Measurements from ENCODE around the gene ZNF605. TPM values are rescaled to one million over a fixed set of nuclear protein-coding genes. Genes with fewer than 3 reads are reported as not detected.
A peak's percentile ranks its signal among the peaks of the same experiment; 100 is the strongest.
"Not testable (repeated sequence)": the region's sequence is repeated elsewhere in the genome, so short reads cannot be mapped to it uniquely, and the experiment has no call there.

The ZNF605 gene
- total RNA-seq, 2 experiments from 2014 or later: 9.6 to 9.9 TPM

GRCh38 chr12:132922676-132923075 is 33.4 kb downstream of the ZNF605 start:
- H3K4me1 Mint-ChIP-seq (ENCODE audit: low read depth): no peaks in the 10 kb centered on the region
- no peak overlapping the region for H3K27ac Mint-ChIP-seq
- peaks cover 45% of the 10 kb centered on the region for H3K36me3 Mint-ChIP-seq (ENCODE audit: low read depth)
- H3K4me3 Mint-ChIP-seq: no peak overlapping the region
- CTCF ChIA-PET: interaction anchor here (0.7 to 1.2 kb wide), 2 partner anchors 14 kb away, joined by 3 read pairs; no protein-coding TSS in a partner anchor
- POLR2A ChIA-PET: no interaction called here
- no peak for ATAC-seq
- peaks cover 74% of the 10 kb centered on the region for H3K9me3 Mint-ChIP-seq (ENCODE audit: insufficient read depth)
- no peak for DNase-seq
- H3K27me3 Mint-ChIP-seq (ENCODE audit: low read depth): no peaks in the 10 kb centered on the region

- DNase-seq (no peak), ATAC-seq (no peak)
- POLR2A ChIA-PET: no interaction called here
- CTCF ChIA-PET: no interaction called here
- peaks cover 42% of the 10 kb centered on the region for H3K36me3 Mint-ChIP-seq (ENCODE audit: low read depth)
- peaks cover 71% of the 10 kb centered on the region for H3K9me3 Mint-ChIP-seq (ENCODE audit: insufficient read depth)
- H3K27ac Mint-ChIP-seq: no peak overlapping the region
- no peaks in the 10 kb centered on the region for H3K27me3 Mint-ChIP-seq (ENCODE audit: low read depth)
- H3K4me1 Mint-ChIP-seq (ENCODE audit: low read depth): no peaks in the 10 kb centered on the region
- no peak overlapping the region for H3K4me3 Mint-ChIP-seq
Observed at GRCh38 chr12:132921685-132922084, 34.4 kb downstream of the ZNF605 start.

GRCh38 chr12:132918680-132919079 is 37.4 kb downstream of the ZNF605 start:
- H3K27me3 Mint-ChIP-seq (ENCODE audit: low read depth): no peaks in the 10 kb centered on the region
- peaks cover 27% of the 10 kb centered on the region for H3K36me3 Mint-ChIP-seq (ENCODE audit: low read depth)
- H3K4me3 Mint-ChIP-seq: no peak overlapping the region
- POLR2A ChIA-PET: no interaction called here
- H3K27ac Mint-ChIP-seq: no peak overlapping the region
- DNase-seq (no peak), ATAC-seq (no peak)
- H3K9me3 Mint-ChIP-seq (ENCODE audit: insufficient read depth): peaks cover 61% of the 10 kb centered on the region
- no peaks in the 10 kb centered on the region for H3K4me1 Mint-ChIP-seq (ENCODE audit: low read depth)
- CTCF ChIA-PET: interaction anchor here (1.2 kb wide), 1 partner anchor 10 kb away, joined by 3 read pairs; no protein-coding TSS in a partner anchor

DNA sequence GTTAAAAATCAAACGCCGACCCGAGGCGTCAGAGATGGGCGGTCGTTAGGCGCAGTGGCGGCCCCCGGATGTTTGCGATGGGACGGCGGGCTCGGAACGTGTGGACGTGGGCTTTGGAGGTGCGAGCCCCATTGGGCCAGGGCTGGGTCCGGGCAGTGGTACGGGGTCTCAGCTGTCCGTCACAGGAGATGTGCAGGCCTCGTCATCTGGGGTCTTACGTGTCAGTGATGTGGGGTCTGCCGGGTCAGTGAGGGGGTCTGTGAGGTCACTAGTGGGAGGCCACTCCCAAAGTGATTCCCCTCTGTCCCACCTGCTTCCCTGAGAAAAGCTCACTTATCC is 47.1 kb downstream of the ZNF605 start:
- Mint-ChIP-seq H3K27ac (peak overlapping the region; percentile 95), H3K36me3 (ENCODE audit: low read depth) (peaks cover 27% of the 10 kb centered on the region), H3K4me3 (peak overlapping the region; percentile 86), H3K4me1 (ENCODE audit: low read depth) (peaks cover 23% of the 10 kb centered on the region), H3K27me3 (ENCODE audit: low read depth) (peaks cover 14% of the 10 kb centered on the region), H3K9me3 (ENCODE audit: insufficient read depth) (peaks cover 32% of the 10 kb centered on the region)
- CTCF ChIA-PET: interaction anchor here (0.7 to 1.0 kb wide), 3 partner anchors 9 to 14 kb away, joined by 3 read pairs; no protein-coding TSS in a partner anchor
- POLR2A ChIA-PET: interaction anchor here (0.6 to 2.1 kb wide), 8 partner anchors 9 to 222 kb away, joined by 3 to 10 read pairs (median 5); partner anchors contain the start of genes ZNF10, ZNF26, ZNF605 and ZNF891
- ATAC-seq (no peak), DNase-seq (no peak)

GRCh38 chr12:132908145-132909029 is 47.7 kb downstream of the ZNF605 start:
- CTCF ChIA-PET: interaction anchor here (0.7 to 1.0 kb wide), 3 partner anchors 10 to 15 kb away, joined by 3 read pairs; no protein-coding TSS in a partner anchor
- peaks cover 26% of the 10 kb centered on the region for H3K9me3 Mint-ChIP-seq (ENCODE audit: insufficient read depth)
- peaks cover 21% of the 10 kb centered on the region for H3K36me3 Mint-ChIP-seq (ENCODE audit: low read depth)
- H3K4me3 Mint-ChIP-seq: peak overlapping the region; percentile 86
- DNase-seq: peak; percentile 98
- H3K27ac Mint-ChIP-seq: peak overlapping the region; percentile 95
- POLR2A ChIA-PET: interaction anchor here (0.6 to 2.1 kb wide), 8 partner anchors 8 to 222 kb away, joined by 3 to 10 read pairs (median 5); partner anchors contain the start of genes ZNF10, ZNF26, ZNF605 and ZNF891
- H3K4me1 Mint-ChIP-seq (ENCODE audit: low read depth): peaks cover 23% of the 10 kb centered on the region
- H3K27me3 Mint-ChIP-seq (ENCODE audit: low read depth): peaks cover 14% of the 10 kb centered on the region
- ATAC-seq: peak; percentile 97

DNA sequence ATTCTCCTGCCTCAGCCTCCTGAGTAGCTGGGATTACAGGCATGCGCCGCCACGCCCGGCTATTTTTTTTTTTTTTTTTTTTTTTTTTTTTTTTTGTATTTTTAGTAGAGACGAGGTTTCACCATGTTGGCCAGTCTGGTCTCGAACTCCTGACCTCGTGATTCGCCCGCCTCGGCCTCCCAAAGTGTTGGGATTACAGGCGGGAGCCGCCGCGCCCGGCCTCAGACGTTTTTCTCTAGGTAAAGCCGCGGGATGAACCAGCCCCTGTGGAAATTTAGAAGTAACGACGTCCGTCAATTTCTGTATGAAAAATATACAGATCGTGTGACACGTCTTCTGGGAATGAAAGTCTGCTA is 48.3 kb downstream of the ZNF605 start:
- peaks cover 23% of the 10 kb centered on the region for H3K4me1 Mint-ChIP-seq (ENCODE audit: low read depth)
- POLR2A ChIA-PET: interaction anchor here (2.1 kb wide), 1 partner anchor 79 kb away, joined by 9 read pairs; the partner anchor contains the start of gene ZNF26

GRCh38 chr12:132907216-132907615 is 48.9 kb downstream of the ZNF605 start:
- DNase-seq (peak; percentile 22), ATAC-seq (no peak)
- ChIA-PET CTCF (interaction anchor here (0.7 to 3.0 kb wide), 2 partner anchors 33 to 73 kb away, joined by 3 to 24 read pairs; no protein-coding TSS in a partner anchor), POLR2A (no interaction called here)
- no peak overlapping the region for H3K27ac Mint-ChIP-seq
- H3K36me3 Mint-ChIP-seq (ENCODE audit: low read depth): peaks cover 19% of the 10 kb centered on the region
- H3K4me3 Mint-ChIP-seq: peak overlapping the region; percentile 34
- H3K9me3 Mint-ChIP-seq (ENCODE audit: insufficient read depth): peaks cover 21% of the 10 kb centered on the region
- H3K27me3 Mint-ChIP-seq (ENCODE audit: low read depth): peaks cover 14% of the 10 kb centered on the region
- peaks cover 23% of the 10 kb centered on the region for H3K4me1 Mint-ChIP-seq (ENCODE audit: low read depth)

More for the DNA sequence above, 48.3 kb downstream of the ZNF605 start:
- CTCF ChIA-PET, ATAC-seq, DNase-seq: not testable (repeated sequence)
- Mint-ChIP-seq H3K4me3 (peak overlapping the region; percentile 86), H3K27me3 (ENCODE audit: low read depth) (peaks cover 14% of the 10 kb centered on the region), H3K9me3 (ENCODE audit: insufficient read depth) (peaks cover 23% of the 10 kb centered on the region), H3K36me3 (ENCODE audit: low read depth) (peaks cover 21% of the 10 kb centered on the region), H3K27ac (peak overlapping the region; percentile 74)

DNA sequence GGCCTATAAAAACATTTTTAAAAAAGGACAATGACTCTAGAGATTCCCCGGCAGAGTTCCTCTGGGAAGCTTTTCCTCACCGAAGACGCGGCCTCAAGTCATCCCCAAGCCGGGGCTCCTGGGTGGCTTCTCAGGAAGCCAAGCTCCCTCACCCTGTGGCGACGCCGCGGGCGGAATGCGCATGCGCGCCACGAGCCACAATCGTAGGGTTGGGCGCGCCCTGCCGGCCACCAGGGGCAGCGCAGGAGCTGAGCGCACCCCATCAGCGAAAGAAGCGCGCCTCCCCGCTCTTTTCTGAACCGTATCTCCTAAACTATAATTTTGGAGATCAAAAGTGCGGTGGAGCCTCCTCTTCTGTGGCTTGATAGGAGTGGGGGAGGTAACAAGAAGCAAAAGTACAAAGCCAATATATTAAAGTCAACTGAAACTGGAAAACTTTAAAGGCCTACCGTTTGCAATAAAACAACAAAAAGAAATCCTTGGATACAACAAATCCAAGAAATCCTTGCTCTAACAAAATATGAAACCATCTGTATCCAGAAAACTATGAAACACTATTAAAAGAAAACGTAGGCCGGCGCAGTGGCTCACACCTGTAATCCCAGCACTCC is 51.3 kb downstream of the ZNF605 start:
- Mint-ChIP-seq H3K4me3 (peak overlapping the region; percentile 42), H3K27me3 (ENCODE audit: low read depth) (peaks cover 14% of the 10 kb centered on the region), H3K9me3 (ENCODE audit: insufficient read depth) (peaks cover 9% of the 10 kb centered on the region), H3K36me3 (ENCODE audit: low read depth) (peaks cover 4% of the 10 kb centered on the region), H3K4me1 (ENCODE audit: low read depth) (peaks cover 17% of the 10 kb centered on the region), H3K27ac (peak overlapping the region; percentile 74)
- POLR2A ChIA-PET: interaction anchor here (0.7 to 1.6 kb wide), 5 partner anchors 17 to 93 kb away, joined by 3 to 7 read pairs (median 3); partner anchors contain the start of genes CHFR and GOLGA3
- CTCF ChIA-PET: interaction anchor here (0.7 to 3.0 kb wide), 25 partner anchors 12 to 285 kb away, joined by 3 to 33 read pairs (median 6); partner anchors contain the start of genes CHFR and GOLGA3
- peak; percentile 18 for ATAC-seq
- peak; percentile 92 for DNase-seq

DNA sequence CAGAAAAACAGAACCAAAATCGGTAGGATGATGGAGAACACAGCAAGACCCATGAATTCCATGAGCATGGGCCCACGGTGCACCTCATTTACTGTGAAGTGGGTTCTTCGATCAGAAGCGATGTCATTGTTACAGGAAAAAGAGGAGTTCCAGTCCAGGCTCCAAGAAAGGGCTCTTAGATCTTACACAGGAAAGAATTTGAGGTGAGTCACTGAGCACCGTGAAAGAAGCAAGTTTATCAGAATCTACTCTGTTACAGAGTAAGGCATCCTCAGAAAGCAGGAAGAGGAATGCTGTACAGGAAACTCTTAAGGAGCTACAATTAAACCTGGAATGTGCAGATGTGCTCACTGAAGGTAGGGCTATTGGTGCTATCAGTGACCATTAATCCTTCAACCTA is 57.1 kb downstream of the ZNF605 start:
- Mint-ChIP-seq H3K4me1 (ENCODE audit: low read depth) (peaks cover 4% of the 10 kb centered on the region), H3K4me3 (no peak overlapping the region), H3K27ac (no peak overlapping the region), H3K27me3 (ENCODE audit: low read depth) (no peaks in the 10 kb centered on the region), H3K9me3 (ENCODE audit: insufficient read depth) (no peaks in the 10 kb centered on the region), H3K36me3 (ENCODE audit: low read depth) (no peaks in the 10 kb centered on the region)
- no peak for DNase-seq
- ATAC-seq: no peak
- POLR2A ChIA-PET: no interaction called here
- CTCF ChIA-PET: no interaction called here

GRCh38 chr12:132888852-132889251 is 67.3 kb downstream of the ZNF605 start:
- Mint-ChIP-seq H3K9me3 (ENCODE audit: insufficient read depth) (peaks cover 14% of the 10 kb centered on the region), H3K4me1 (ENCODE audit: low read depth) (peaks cover 28% of the 10 kb centered on the region), H3K27me3 (ENCODE audit: low read depth) (peaks cover 4% of the 10 kb centered on the region), H3K27ac (peak overlapping the region; percentile 66), H3K36me3 (ENCODE audit: low read depth) (peaks cover 38% of the 10 kb centered on the region), H3K4me3 (peak overlapping the region; percentile 53)
- CTCF ChIA-PET: no interaction called here
- no peak for ATAC-seq
- POLR2A ChIA-PET: no interaction called here
- DNase-seq: no peak

DNA sequence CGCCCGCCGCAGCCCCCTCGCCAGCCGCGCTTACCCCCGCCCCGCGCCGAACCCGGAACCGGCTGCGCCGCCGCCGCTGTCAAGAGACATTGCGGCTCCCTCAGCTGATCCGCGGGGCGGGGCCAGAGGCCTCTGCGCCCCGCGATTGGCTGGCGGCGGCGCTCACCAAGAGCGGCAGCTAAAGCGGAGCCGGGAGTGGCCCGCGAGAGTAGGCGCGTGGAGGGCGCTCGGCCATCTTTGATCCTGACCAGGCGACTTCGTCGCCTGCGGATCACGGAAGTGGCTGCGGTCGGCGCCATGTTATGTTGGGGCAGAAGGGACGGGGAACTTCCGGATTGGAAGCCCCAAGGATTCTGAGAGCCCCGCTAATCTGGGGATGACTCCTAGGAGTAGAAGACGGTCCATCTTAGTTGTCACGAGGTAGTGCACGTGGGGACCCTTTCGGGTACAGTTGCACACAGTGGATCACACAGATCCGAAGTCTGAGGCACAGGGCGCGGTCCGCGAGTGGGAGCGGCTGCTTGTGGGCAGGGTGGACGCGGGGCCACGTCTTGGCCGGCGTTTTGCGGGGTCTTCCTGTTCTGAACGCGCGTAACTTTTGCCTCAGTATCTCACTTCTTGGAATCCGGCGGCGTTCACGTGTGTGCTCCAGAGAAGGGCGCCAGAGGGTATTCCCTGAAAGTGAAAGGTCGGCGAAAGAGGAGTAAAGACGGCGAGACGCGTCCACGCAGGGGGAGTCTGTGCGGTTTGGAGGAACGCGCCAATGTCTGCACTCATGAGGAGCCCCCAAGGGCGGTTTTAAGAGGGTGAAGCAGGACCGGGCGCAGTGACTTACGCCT is 68.4 kb downstream of the ZNF605 start, which contains the start of gene CHFR:
Gene CHFR (minus strand): TSS at position 93 of the 839 bp plus-strand sequence. CDS start 277 bp downstream, outside the sequence.
- Mint-ChIP-seq H3K27me3 (ENCODE audit: low read depth) (peaks cover 4% of the 10 kb centered on the region), H3K36me3 (ENCODE audit: low read depth) (peaks cover 45% of the 10 kb centered on the region), H3K4me1 (ENCODE audit: low read depth) (peaks cover 30% of the 10 kb centered on the region), H3K9me3 (ENCODE audit: insufficient read depth) (peaks cover 14% of the 10 kb centered on the region), H3K4me3 (peak within 1 kb of the TSS; percentile 97), H3K27ac (peak within 1 kb of the TSS; percentile 100)
- POLR2A ChIA-PET: interaction anchor here (0.6 to 0.9 kb wide), 3 partner anchors 17 to 59 kb away, joined by 4 to 7 read pairs (median 7); partner anchors contain the start of gene GOLGA3
- peak; percentile 97 for DNase-seq
- ATAC-seq: peak; percentile 99
- CTCF ChIA-PET: interaction anchor here (2.1 kb wide), 1 partner anchor 17 kb away, joined by 11 read pairs; no protein-coding TSS in a partner anchor

Measured in activated CD8-positive, alpha-beta T cell treated with anti-CD3 and anti-CD28 coated beads, Interleukin-2, amount 10 ng/mL, durations not matched to agents 7 days and 5 days (primary cell).